ENCODE measurements around the gene SLC15A1.
A peak's percentile ranks its signal among the peaks of the same experiment; 100 is the strongest.

SLC15A1 gene

DNA sequence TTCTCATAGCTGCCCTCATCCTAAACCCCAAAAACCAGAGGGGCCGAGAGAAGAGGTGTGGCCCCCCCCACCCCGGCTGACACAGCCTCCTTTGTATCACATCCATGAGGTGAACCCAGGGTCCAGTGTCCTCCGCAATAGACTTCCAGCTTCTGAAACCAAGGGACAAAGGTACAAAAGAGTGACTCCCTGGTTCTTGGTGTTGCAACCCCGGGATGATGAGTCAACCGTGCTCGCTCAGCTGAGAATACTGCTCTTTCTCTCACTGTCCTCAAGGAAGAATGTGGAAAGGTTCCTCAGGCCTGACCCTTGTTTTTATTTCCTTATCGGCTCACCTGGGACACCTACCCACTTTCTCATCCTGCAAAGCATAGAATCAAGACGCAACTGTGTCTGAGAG lies 5.5 kb downstream of the SLC15A1 start:
- DNase-seq, result no peak

DNA sequence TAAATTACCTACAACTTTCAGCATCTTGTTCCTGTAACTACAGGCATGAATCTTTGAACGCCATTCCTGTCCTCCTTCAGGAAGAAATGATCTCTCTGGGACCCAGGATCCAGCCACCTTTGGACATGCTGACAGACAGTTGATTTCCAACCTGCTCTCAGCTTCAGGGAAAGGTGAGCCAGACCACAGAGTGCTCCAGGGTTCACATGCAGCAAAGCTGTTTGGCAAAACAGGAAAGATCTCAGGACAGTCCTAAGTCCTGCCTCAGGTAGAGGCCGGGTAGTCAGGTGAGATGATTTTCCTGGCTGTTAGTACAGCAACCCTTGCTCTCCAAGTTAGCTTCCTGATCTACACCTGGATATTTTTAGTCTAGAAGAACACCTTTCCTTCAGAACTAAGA lies 9.1 kb downstream of the SLC15A1 start:
- DNase-seq, result no peak

DNA sequence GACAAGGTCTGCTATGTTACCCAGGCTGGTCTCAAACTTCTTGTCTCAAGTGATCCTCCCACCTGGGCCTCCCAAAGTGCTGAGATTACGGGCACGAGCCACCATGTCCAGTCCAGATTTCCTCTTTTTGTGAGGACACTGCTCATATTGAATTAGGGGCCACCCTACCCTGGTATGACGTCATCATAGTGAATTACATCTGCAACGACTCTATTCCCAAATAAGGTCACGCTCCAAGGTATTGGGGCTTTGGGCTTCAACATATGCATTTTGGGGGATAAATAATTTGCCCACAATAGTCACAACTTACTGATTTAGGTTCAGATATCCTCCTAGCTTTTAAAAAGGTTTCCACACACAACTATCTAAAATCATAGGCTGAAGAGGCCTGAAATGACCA lies 9.5 kb downstream of the SLC15A1 start:
- no peak for DNase-seq

GRCh38 chr13:98741741-98742435 lies 10.6 kb downstream of the SLC15A1 start:
- no peak for DNase-seq

GRCh38 chr13:98740131-98740530 lies 12.3 kb downstream of the SLC15A1 start:
- no peak for DNase-seq

DNA sequence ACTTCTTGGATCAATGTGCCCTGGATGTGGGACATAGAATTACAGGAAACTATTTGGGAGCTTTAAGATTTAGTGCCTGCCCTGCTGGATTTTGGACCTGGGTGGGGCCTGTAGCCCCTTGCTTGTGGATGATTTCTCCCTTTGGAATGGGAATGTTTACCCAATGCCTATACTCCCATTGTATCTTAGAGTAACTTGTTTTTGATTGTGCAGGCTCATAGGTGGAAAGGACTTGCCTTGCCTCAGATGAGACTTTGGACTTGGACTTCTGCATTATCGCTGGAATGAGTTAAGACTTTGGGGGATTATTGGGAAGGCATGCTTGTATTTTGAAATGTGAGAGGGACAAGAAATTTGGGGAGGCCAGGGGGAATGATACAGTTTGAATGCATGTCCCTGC lies 13.5 kb downstream of the SLC15A1 start:
- no peak for DNase-seq

DNA sequence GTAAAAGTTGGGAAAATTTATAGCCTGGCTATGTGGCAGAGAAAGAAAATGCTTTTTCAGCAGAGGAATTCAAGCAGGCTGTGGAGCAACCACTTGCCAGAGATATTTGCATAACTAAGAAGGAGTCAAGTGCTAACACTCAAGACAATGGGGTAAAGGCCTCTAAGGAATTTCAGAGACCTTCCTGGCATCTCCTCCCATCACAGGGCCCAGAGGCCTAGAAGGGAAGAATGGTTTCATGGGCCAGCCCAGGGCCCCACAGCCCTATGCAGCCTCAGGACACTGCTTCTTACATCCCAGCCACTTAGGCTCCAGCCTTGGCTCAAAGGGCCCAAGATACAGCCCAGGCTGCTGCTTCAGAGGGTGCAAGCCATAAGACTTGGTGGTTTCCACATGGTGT lies 14.3 kb downstream of the SLC15A1 start:
- no peak for DNase-seq

GRCh38 chr13:98731925-98732324 lies 20.5 kb downstream of the SLC15A1 start:
- no peak for DNase-seq

- no peak for DNase-seq
Measured at GRCh38 chr13:98731038-98731437, 21.4 kb downstream of the SLC15A1 start.

DNA sequence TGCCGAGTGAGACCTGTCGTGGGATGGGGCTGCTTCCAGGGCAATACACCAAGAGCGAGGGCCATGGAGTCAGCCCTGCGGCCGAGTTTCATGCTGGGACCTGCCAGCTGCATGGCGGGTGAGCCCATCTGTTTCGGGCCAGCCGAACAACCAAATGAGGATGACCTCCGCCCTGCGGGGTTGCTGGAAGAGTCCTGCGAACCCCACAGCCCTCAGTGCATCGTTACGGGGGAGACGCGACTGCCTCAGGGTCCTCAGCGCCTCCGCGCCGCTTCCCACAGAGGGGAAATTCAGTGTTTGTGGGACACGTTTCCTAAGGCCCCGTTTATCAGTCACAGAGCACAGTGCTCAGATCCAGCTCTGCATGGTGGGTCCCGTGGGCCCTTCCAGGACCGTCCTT lies 22.0 kb downstream of the SLC15A1 start:
- no peak for DNase-seq

DNA sequence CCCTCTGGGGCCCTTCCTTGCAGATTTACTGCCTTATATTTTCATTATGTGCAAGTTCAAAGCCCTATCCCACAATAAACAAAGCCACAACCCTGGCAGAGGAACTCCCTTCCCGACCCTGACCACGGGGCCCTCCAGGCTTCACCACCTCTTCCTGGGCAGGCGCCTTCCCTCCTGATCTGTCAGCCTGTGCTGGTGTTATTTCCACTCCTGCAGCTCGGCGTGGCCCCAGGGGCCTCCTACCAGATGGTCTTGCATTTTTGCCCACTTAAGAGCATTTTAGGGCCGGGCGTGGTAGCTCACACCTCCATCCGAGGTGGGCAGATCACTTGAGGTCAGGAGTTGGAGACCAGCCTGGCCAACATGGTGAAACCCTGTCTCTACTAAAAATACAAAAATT lies 22.8 kb downstream of the SLC15A1 start:
- DNase-seq, result no peak

- no peak for DNase-seq
Measured at GRCh38 chr13:98722958-98723357, 29.5 kb downstream of the SLC15A1 start.

DNA sequence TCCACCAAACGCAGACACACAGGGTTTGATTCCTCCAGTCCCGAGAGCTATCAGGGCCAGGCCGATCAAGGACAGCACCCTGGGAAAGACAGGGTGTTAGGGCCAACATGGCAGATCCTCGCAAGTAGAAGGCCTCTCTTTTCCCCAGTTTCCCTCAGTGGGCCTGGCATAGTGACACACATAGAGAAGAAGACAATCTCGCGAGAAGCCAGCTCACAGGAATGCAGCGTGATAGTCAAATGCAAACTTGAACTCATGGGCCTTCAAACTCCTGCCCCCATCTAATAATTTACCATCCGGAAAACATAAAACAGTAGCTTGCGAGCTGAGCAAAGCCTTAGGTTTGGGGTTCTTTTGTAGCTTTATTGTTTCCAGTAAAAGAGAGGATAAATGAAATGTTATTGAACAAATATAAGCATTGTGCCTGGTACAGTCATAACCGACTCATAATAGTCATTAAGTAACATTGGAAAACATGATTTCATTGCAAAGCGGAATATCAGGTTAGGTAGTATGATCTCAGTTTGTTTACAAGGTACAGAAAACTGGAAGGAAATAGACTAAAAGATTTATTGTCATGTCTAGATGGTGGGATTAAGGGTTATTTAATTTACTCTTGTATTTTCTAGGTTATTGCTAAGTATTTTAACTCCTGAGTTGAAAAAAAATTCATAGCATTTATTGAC lies 30.5 kb downstream of the SLC15A1 start:
- DNase-seq, result no peak

DNA sequence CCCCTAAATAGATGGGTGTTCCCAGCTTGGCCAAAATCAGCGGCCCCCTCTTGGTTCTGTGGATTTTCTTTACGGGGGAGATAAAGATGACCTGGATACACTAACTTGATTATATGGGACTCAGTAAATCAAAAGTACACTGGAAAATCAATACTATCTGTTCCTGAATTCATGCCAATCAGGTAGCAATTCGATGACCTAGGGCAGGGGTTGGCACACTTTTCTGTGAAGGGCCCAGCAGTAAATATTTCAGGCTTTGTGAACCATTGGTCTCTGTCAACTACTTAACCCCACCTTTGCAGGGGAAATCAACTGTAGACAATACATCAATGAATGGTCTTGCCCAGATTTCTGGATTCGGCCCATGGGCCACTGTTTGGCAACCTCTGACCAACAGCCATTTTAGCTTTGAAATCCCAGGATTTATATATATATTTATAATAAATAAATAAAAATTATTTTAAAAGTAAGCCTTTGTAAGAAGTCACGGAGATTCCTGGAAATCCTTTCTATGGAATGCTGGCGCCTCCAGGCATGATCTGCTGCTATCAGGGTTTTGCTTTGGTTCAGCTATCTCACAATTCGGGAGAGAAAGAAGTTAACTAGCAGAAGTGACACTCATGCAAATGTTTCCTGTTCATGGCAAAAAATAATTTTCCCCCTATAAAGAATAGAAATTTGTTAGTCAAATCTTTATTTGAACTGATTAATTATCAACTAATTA lies 32.8 kb downstream of the SLC15A1 start:
- no peak for DNase-seq

DNA sequence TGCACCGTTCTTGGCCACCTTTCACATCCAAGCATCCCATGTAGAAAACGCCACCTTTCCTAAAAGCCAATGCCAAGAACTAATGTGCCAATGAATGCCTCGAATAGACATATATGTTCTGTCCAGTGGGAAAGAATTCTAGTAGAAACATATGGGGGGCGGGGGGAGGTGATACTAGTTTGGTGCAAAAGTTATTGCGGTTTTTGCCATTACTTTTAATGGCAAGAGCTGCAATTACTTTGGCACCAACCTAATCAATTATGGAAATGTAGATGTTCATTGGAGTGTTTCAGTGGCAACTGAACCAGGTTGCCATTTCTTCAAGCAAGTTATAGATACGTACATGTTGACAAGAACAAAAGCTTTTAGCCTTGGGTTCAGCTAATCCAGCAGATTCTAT lies 34.6 kb downstream of the SLC15A1 start:
- no peak for DNase-seq

DNA sequence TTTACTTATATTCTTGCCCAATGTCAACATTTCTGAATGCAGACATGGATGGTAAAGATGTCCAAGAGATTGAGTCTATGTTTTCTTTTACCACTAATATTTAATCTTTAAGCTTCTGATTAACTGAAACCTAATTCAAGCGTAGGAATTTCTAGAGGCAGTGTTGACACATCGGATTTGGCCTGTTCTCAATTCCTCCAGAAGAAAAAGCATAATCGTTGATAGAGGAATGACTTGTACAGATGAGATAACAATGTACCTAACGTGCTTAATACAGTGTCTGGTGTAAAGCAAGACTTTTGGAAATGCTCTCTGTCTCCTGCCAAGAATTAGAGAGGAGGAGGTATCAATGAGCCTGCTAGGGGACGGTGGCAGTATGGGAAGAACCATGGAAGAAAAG lies 35.2 kb downstream of the SLC15A1 start:
- DNase-seq, result no peak

- DNase-seq, result peak; percentile 1
Measured at GRCh38 chr13:98710521-98710920, 42.0 kb downstream of the SLC15A1 start.

GRCh38 chr13:98707281-98707999 lies 45.0 kb downstream of the SLC15A1 start:
- no peak for DNase-seq

GRCh38 chr13:98706446-98707110 lies 45.9 kb downstream of the SLC15A1 start:
- DNase-seq, result no peak

GRCh38 chr13:98697791-98698190 lies 54.7 kb downstream of the SLC15A1 start:
- DNase-seq, result no peak

- DNase-seq, result no peak
Measured at GRCh38 chr13:98693756-98694155, 58.7 kb downstream of the SLC15A1 start.

DNA sequence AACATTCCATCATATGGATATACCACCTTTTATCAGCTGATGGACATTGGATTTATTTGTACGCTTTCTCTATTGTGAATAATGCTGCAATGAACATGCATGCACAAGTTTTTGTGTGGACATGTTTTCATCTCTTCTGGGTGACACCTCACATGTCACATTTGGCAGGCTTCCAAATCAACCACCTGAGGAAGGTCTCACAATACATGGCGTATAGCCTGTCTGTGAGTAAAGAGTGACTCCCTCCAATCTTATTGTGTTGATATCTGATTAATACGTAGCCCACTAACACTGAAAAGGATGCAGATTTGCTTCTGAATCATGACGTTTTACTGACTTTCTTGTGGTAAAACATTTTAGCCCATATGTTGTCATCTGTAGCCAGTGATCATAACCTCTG lies 61.1 kb downstream of the SLC15A1 start:
- DNase-seq, result peak; percentile 1

Data from NCI-H1105 treated with DMSO at 0.1 percent for 48 hours (cell line).